Fibroblast of villous mesenchyme (primary cell): ENCODE results near the gene SIRT6. TPM values are rescaled to one million over a fixed set of nuclear protein-coding genes. Genes with fewer than 3 reads are reported as not detected.

Experiments
- DNase-seq: peaks from one replicate; pipeline ENCODE4 v3.0.0-alpha.2; 2010; ENCODE audit warnings: low read depth
- H3K4me3 ChIP-seq: 2 replicates; pipeline ENCODE4 v1.5.1; 2011; ENCODE audit warnings: low read depth, mild to moderate bottlenecking, low read length
- total RNA-seq: library from RNA; depleted of rRNA; stranded (reverse); fragments of >200 nt; gene quantifications from 2 replicates; pipeline ENCODE4 v1.2.3, GENCODE V29; 2012
- TF ChIP-seq, protein P1 (sequence below): IDR thresholded peaks from 2 replicates; pipeline ENCODE4 v1.5.1; 2012; ENCODE audit warnings: low read depth, mild to moderate bottlenecking, low read length; ENCODE audit not compliant: insufficient read depth

SIRT6 gene
- total RNA-seq, 1 donor = 10.4 TPM

DNA sequence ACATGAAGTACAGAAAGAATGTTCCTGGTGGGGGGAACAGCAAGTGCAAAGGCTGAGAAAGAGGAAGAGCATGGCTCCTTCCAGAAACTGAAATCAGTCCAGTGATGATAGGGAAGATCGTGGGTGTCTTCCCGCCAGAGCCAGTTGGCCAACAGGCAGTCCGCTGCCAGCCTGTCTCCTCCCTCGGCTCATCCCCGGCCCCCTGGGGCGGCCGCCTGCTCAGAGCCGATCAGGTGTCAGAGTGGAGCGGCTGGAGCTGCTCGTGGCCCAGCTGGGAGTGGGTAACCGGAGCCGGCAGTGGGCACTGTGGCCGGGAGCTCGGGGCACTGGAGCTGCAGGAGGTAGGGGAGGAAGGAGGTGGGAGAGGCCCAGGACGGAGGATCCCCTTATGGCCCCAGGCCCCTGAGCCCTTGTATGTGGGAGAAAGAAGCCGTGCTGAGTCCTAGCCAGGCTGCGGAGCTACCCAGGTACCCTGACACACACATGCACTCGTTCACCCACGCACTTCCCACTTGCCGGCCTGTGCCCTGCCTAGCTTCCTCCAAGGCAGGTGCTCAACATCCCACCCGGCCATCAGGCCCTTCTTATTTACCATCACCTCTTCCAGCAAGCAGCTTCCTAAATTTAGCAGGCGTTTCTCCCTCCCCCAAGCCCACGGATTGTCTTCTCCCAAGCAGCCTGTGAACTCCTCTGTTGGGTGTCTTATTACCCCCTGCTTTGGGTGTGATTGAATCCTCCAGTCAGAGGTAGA lies 1.8 kb upstream of the SIRT6 start:
- DNase-seq = no peak
- H3K4me3 ChIP-seq = no peak overlapping the region
- TF ChIP-seq, protein P1, sequence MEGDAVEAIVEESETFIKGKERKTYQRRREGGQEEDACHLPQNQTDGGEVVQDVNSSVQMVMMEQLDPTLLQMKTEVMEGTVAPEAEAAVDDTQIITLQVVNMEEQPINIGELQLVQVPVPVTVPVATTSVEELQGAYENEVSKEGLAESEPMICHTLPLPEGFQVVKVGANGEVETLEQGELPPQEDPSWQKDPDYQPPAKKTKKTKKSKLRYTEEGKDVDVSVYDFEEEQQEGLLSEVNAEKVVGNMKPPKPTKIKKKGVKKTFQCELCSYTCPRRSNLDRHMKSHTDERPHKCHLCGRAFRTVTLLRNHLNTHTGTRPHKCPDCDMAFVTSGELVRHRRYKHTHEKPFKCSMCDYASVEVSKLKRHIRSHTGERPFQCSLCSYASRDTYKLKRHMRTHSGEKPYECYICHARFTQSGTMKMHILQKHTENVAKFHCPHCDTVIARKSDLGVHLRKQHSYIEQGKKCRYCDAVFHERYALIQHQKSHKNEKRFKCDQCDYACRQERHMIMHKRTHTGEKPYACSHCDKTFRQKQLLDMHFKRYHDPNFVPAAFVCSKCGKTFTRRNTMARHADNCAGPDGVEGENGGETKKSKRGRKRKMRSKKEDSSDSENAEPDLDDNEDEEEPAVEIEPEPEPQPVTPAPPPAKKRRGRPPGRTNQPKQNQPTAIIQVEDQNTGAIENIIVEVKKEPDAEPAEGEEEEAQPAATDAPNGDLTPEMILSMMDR = no peak

DNA sequence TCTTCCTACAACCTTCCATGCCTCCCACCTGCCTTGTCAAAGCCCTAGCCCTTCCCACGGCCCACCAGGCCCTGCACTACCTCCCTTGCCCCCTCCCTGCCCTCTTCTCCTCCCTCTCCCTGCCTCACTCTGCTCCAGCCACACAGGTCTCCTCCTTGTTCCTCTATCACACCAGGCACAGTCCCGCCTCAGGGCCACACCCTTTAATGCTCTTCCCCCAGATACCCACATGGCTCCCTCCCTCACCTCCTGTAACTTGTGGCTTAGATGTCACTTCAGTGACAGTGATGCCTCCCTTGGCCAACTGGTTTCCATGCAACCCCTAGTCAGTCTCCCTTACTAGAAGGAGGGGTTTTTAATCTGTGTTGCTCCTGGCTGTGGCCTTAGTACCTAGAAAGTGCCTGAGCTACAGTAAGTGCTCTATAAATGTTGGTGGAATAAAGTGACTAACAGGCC lies 1.3 kb downstream of the SIRT6 start:
- TF ChIP-seq, protein P1 = no peak
- no peak for DNase-seq
- H3K4me3 ChIP-seq = peak overlapping the region; percentile 98

DNA sequence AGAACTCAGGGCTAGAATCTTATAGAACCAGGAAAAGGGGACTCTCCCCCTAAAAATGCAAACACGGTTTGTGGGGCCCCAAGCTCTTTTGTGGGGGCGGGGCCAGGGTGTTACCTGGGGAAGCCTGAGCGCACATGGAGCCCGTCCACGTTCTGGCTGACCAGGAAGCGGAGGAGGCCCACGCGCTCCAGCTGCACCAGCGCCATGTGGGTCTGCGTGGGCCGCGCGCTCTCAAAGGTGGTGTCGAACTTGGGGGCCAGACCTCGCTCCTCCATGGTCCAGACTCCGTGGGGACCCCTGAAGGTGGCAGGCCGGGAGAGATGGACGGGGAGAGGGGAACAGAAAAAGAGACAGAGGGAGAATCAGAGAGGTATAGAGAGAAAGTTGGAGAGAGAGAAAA lies 3.4 kb downstream of the SIRT6 start:
- H3K4me3 ChIP-seq = no peak overlapping the region
- no peak for DNase-seq
- TF ChIP-seq, protein P1 = no peak

DNA sequence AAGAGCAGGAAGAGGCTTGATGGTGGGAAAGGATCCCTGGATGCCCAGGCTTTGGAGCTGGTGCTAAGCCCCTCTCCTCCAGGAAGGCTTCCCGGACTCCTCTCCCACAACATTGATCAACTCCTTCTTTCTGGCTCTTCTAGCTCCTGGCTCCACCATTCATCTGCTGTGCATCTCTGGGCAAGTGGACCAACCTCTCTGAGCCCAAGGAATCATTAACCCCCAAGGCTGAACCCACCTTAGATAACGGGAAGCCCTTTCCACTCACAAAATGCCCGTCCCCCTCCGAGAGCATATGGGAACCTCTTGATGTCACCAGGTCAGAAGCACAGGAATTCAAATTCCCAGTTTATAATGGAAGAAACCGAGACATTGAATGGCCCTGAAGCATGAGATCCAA lies 5.2 kb downstream of the SIRT6 start:
- H3K4me3 ChIP-seq = no peak overlapping the region
- DNase-seq = no peak
- TF ChIP-seq, protein P1 = no peak

DNA sequence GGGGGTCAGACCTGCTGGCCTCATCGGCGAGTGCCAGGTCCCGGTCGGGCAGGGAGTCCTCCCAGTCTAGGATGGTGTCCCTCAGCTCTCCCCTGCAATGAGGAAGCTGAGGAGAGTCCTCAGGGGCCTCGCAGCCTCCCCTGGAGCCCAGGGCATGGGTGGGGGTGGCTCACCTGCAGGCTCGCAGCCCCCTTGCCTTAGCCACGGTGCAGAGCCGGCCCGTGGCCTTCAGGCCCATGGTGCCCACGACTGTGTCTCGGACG lies 6.8 kb downstream of the SIRT6 start:
- DNase-seq = no peak
- TF ChIP-seq, protein P1 = no peak
- no peak overlapping the region for H3K4me3 ChIP-seq

DNA sequence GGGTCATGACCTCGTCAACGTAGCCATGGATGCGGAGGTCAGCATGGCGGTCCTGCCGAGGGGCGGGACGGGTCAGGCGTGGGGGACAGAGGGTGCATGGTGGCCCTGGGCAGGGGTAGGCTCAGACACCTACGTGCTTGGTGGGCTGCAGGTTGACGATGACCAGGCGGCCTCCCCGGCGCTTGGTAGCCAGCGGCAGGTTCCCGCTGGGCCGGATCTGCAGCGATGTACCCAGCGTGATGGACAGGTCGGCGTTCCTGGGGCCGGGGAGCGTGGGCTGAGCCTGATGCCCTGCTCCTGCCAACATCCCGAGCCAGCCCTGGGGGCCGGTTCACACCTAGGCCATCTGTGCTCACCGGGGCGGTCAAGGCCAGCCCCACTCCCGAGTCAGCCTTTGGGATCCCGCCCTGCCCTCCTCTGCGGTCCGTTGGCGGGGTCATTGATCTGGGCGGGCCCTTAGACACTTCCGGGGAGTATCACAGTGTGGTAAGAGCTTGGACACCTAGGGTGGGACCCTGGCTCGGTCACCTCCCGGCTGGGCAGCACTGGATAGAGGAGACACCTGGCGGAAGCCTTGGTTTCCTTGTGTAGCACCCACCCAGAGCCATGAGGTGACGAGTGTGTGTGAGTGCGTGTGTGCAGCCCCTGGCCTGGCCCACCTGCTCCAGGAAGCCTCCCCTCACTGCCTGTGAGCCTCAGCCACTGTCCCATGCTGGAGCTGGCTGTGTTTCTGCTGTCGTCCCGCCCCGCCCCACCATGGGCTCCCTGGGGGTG lies 7.3 kb downstream of the SIRT6 start:
- TF ChIP-seq, protein P1 = no peak
- DNase-seq = no peak
- H3K4me3 ChIP-seq = no peak overlapping the region
